ENCODE data around the gene ACBD6.
"Not testable (repeated sequence)": the region's sequence is repeated elsewhere in the genome, so short reads cannot be mapped to it uniquely, and the experiment has no call there.

Gene ACBD6

DNA sequence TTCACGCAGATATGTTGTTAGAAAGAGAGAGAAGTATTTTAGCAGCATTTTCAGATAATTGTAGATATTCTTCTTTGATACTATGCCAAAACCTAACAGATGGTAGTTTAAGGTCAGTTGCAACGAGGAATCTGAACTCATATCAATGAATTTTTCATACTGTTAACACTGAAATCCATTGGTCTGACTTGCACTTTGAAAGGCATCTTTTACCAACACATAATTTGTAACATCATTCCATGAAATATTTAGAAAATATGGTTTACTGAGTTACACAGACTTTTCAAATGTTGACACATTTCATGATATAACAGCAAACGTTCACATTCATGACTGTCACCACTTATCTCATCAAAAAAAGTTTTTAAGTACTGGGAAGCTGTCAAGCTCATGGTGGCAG, 4.6 kb downstream of the ACBD6 start:
- Histone ChIP-seq H3K9me3 (ENCODE audit: low read length) (no peaks in the 10 kb centered on the region), H2AFZ (ENCODE audit: low read depth, low read length) (no peak overlapping the region), H3K4me1 (ENCODE audit: insufficient read depth, low read length) (peaks cover 11% of the 10 kb centered on the region), H3K36me3 (ENCODE audit: insufficient read depth, low read length) (peaks cover 40% of the 10 kb centered on the region), H3K27me3 (ENCODE audit: insufficient read depth, low read length) (no peaks in the 10 kb centered on the region), H3K4me3 (ENCODE audit: low read length) (no peak overlapping the region)

DNA sequence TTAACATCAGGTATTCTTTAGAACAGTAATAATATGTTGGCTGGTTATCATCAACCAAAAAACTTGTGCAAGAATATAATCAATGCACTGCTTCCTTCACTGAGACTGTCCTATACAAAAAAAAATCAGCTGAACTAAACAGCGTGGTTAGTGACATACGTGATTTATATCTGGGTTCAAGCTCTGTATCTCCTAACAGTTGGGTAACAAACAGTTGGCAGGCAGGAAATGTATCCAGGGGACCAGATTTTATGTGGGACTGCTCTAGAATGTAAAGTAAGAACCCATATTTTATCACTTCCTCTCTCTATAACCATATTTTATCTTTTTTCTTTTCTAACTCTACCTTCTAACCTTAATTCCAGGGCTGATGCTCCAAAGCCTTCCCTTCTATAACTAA, 8.0 kb downstream of the ACBD6 start:
- peaks cover 60% of the 10 kb centered on the region for H3K36me3 ChIP-seq (ENCODE audit: insufficient read depth, low read length)
- H3K27me3 ChIP-seq (ENCODE audit: insufficient read depth, low read length), result no peaks in the 10 kb centered on the region
- H2AFZ ChIP-seq (ENCODE audit: low read depth, low read length), result no peak overlapping the region
- no peaks in the 10 kb centered on the region for H3K9me3 ChIP-seq (ENCODE audit: low read length)
- no peaks in the 10 kb centered on the region for H3K4me1 ChIP-seq (ENCODE audit: insufficient read depth, low read length)
- no peak overlapping the region for H3K4me3 ChIP-seq (ENCODE audit: low read length)

- no peak overlapping the region for H3K4me3 ChIP-seq (ENCODE audit: low read length)
- H3K36me3 ChIP-seq (ENCODE audit: insufficient read depth, low read length), result peaks cover 60% of the 10 kb centered on the region
- H2AFZ ChIP-seq (ENCODE audit: low read depth, low read length), result no peak overlapping the region
- no peaks in the 10 kb centered on the region for H3K27me3 ChIP-seq (ENCODE audit: insufficient read depth, low read length)
- peaks cover 6% of the 10 kb centered on the region for H3K4me1 ChIP-seq (ENCODE audit: insufficient read depth, low read length)
- H3K9me3 ChIP-seq (ENCODE audit: low read length), result no peaks in the 10 kb centered on the region
Measured at GRCh38 chr1:180489976-180490375, 12.4 kb downstream of the ACBD6 start.

DNA sequence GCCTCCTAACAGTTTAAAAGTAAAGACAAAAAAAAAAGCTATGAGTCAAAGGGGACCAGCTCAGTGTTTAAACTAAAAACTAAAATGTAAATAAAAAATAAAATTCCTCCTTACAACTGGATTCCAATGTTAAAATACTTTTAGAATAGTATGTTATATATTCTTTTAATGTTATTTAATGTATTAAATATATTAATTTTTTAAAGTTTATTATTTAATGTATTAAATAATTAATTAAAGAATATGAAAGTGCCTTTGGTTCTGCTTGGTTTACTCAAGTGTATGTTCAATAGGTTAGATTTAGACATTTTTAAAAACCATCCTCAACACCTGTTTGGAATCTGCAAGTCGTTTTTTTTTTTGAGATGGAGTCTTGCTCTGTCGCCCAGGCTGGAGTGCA, 13.1 kb downstream of the ACBD6 start:
- Histone ChIP-seq H3K9me3 (ENCODE audit: low read length) (no peaks in the 10 kb centered on the region), H3K27me3 (ENCODE audit: insufficient read depth, low read length) (no peaks in the 10 kb centered on the region), H2AFZ (ENCODE audit: low read depth, low read length) (no peak overlapping the region), H3K4me1 (ENCODE audit: insufficient read depth, low read length) (peaks cover 6% of the 10 kb centered on the region), H3K36me3 (ENCODE audit: insufficient read depth, low read length) (peaks cover 58% of the 10 kb centered on the region), H3K4me3 (ENCODE audit: low read length) (no peak overlapping the region)

DNA sequence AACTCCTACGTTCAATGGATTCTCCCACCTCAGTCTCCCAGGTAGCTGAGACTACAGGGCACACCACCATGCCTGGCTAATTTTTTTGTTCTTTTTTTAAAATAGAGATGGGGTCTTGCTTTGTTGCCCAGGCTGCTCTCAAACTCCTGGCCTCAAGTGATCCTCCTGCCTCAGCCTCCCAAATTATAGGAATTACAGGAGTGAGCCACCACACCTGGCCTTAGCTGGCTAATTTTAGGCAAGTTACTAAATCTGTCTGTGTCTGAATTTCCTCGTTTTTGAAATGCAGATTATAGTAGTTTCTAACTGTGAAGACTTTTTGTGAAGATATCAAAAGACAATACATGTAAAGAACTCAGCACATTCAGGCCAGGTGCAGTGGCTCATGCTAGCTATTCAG, 13.7 kb downstream of the ACBD6 start:
- Histone ChIP-seq H3K4me1 (ENCODE audit: insufficient read depth, low read length) (peaks cover 6% of the 10 kb centered on the region), H3K36me3 (ENCODE audit: insufficient read depth, low read length) (peaks cover 57% of the 10 kb centered on the region), H3K9me3 (ENCODE audit: low read length) (no peaks in the 10 kb centered on the region)

DNA sequence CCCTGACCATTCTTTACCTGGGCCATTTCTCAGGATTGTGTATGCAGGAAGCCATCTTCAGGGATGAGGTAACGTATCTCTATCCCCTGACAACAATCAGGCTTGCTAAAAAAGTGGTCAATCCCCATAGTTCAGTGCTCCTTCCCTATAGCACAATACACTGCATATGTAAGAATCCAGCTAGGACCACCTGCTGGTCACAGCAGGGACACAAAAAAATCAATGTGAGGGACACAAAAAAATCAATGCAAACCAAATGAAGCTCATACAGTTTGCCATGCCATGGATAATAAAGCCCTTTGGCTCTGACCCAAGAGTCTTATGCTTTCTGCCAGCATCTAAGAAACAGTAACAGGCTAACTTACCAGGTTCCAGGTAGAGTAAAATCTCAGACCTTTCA, 16.3 kb downstream of the ACBD6 start:
- no peak overlapping the region for H2AFZ ChIP-seq (ENCODE audit: low read depth, low read length)
- peaks cover 41% of the 10 kb centered on the region for H3K36me3 ChIP-seq (ENCODE audit: insufficient read depth, low read length)
- H3K4me3 ChIP-seq (ENCODE audit: low read length), result no peak overlapping the region
- H3K27me3 ChIP-seq (ENCODE audit: insufficient read depth, low read length), result no peaks in the 10 kb centered on the region
- no peaks in the 10 kb centered on the region for H3K9me3 ChIP-seq (ENCODE audit: low read length)
- peaks cover 6% of the 10 kb centered on the region for H3K4me1 ChIP-seq (ENCODE audit: insufficient read depth, low read length)

More for the DNA sequence above, 13.7 kb downstream of the ACBD6 start:
- no peak overlapping the region for H3K4me3 ChIP-seq (ENCODE audit: low read length)
- no peak overlapping the region for H2AFZ ChIP-seq (ENCODE audit: low read depth, low read length)
- H3K27me3 ChIP-seq (ENCODE audit: insufficient read depth, low read length), result no peaks in the 10 kb centered on the region

DNA sequence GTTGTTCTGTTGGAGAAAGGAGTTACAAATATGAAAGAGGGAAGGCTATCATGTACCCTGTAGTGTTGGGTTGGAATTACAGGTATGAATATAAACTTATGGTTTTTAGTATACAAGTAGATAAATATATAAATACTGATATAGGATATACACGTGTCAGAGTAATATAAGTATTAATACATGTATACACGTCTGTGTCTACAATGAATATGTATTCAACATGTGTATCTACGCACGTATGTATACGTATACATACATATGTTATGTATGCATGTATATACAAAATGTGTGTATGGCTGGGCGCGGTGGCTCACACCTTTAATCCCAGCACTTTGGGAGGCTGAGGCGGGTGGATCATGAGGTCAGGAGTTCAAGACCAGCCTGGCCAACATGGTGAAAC, 17.9 kb downstream of the ACBD6 start:
- Histone ChIP-seq H3K27me3 (ENCODE audit: insufficient read depth, low read length) (no peaks in the 10 kb centered on the region), H3K4me3 (ENCODE audit: low read length) (no peak overlapping the region), H3K4me1 (ENCODE audit: insufficient read depth, low read length) (peaks cover 6% of the 10 kb centered on the region), H2AFZ (ENCODE audit: low read depth, low read length) (no peak overlapping the region), H3K36me3 (ENCODE audit: insufficient read depth, low read length) (peaks cover 44% of the 10 kb centered on the region), H3K9me3 (ENCODE audit: low read length) (no peaks in the 10 kb centered on the region)

- no peak overlapping the region for H3K4me3 ChIP-seq (ENCODE audit: low read length)
- H3K4me1 ChIP-seq (ENCODE audit: insufficient read depth, low read length), result peaks cover 6% of the 10 kb centered on the region
- no peaks in the 10 kb centered on the region for H3K9me3 ChIP-seq (ENCODE audit: low read length)
- peaks cover 42% of the 10 kb centered on the region for H3K36me3 ChIP-seq (ENCODE audit: insufficient read depth, low read length)
- H2AFZ ChIP-seq (ENCODE audit: low read depth, low read length), result no peak overlapping the region
- H3K27me3 ChIP-seq (ENCODE audit: insufficient read depth, low read length), result no peaks in the 10 kb centered on the region
Measured at GRCh38 chr1:180482425-180483275, 19.7 kb downstream of the ACBD6 start.

- Histone ChIP-seq H3K4me3 (ENCODE audit: low read length) (no peak overlapping the region), H3K4me1 (ENCODE audit: insufficient read depth, low read length) (no peaks in the 10 kb centered on the region), H3K36me3 (ENCODE audit: insufficient read depth, low read length) (peaks cover 8% of the 10 kb centered on the region), H3K9me3 (ENCODE audit: low read length) (peaks cover 3% of the 10 kb centered on the region), H3K27me3 (ENCODE audit: insufficient read depth, low read length) (no peaks in the 10 kb centered on the region), H2AFZ (ENCODE audit: low read depth, low read length) (no peak overlapping the region)
Measured at GRCh38 chr1:180470031-180470430, 32.3 kb downstream of the ACBD6 start.

GRCh38 chr1:180468311-180468710, 34.1 kb downstream of the ACBD6 start:
- peaks cover 3% of the 10 kb centered on the region for H3K9me3 ChIP-seq (ENCODE audit: low read length)
- no peak overlapping the region for H3K4me3 ChIP-seq (ENCODE audit: low read length)
- no peaks in the 10 kb centered on the region for H3K4me1 ChIP-seq (ENCODE audit: insufficient read depth, low read length)
- peaks cover 6% of the 10 kb centered on the region for H3K36me3 ChIP-seq (ENCODE audit: insufficient read depth, low read length)
- H2AFZ ChIP-seq (ENCODE audit: low read depth, low read length), result no peak overlapping the region
- H3K27me3 ChIP-seq (ENCODE audit: insufficient read depth, low read length), result no peaks in the 10 kb centered on the region

DNA sequence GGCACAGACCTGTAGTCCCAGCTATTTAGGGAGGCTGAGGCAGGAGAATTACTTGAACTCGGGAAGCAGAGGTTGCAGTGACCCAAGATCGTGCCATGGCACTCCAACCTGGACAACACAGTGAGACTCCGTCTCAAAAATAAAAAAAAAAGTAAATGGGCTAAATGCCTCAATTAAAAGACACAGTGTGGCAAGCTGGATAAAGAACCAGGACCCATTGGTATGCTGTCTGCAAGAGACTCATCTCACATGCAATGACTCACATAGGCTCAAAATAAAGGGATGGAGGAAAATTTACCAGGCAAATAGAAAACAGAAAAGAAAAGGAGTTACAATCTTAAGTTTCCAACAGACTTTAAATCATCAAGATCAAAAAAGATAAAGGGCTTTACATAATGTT, 40.3 kb downstream of the ACBD6 start:
- Histone ChIP-seq H2AFZ (ENCODE audit: low read depth, low read length) (no peak overlapping the region), H3K36me3 (ENCODE audit: insufficient read depth, low read length) (peaks cover 2% of the 10 kb centered on the region), H3K27me3 (ENCODE audit: insufficient read depth, low read length) (no peaks in the 10 kb centered on the region), H3K9me3 (ENCODE audit: low read length) (peaks cover 15% of the 10 kb centered on the region), H3K4me3 (ENCODE audit: low read length) (no peak overlapping the region), H3K4me1 (ENCODE audit: insufficient read depth, low read length) (no peaks in the 10 kb centered on the region)

- not testable (repeated sequence) for H3K36me3 ChIP-seq (ENCODE audit: insufficient read depth, low read length); H3K27me3 ChIP-seq (ENCODE audit: insufficient read depth, low read length); H2AFZ ChIP-seq (ENCODE audit: low read depth, low read length); H3K4me1 ChIP-seq (ENCODE audit: insufficient read depth, low read length); H3K4me3 ChIP-seq (ENCODE audit: low read length)
- H3K9me3 ChIP-seq (ENCODE audit: low read length), result peaks cover 17% of the 10 kb centered on the region
Measured at GRCh38 chr1:180461682-180462081, 40.7 kb downstream of the ACBD6 start.

DNA sequence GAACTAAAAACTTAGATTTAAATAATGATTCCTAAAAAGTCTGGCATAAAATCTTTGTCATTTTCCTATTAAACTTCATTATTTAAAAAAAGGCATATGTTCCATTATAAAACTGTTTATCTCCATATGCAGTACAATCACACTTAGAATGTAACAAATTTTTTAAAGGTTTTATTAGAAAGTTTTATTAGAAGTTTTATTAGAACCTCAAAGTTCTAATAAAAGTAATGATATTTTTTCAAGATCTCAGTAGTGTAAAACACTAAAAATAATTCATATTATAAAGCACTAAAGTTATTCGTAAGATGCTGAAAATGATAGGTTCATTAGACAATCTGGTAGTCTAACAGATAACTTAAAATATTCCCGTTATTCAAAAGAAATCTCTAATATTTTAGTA, 43.6 kb downstream of the ACBD6 start:
- Histone ChIP-seq H3K9me3 (ENCODE audit: low read length) (peaks cover 14% of the 10 kb centered on the region), H2AFZ (ENCODE audit: low read depth, low read length) (no peak overlapping the region)

DNA sequence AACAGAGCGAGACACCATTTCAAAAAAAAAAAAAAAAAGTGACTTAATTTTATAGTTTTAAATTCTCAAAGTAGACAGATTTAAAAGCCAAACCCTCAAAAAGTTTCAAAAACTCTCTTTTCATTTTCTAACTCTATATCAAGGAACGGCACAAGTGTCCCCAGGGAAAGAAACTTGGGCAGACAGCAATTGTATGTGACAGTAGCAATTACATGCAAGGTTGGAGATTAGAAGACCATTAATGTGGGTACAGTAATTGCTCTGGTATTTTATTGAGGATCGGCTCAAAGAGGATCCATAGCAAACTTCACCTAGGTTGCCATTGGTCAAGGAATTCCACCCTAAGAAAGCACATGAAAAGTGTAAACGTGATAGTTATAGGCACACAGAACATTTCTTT, 46.2 kb downstream of the ACBD6 start:
- H3K4me3 ChIP-seq (ENCODE audit: low read length), result no peak overlapping the region
- no peaks in the 10 kb centered on the region for H3K4me1 ChIP-seq (ENCODE audit: insufficient read depth, low read length)
- H3K9me3 ChIP-seq (ENCODE audit: low read length), result peaks cover 11% of the 10 kb centered on the region
- H2AFZ ChIP-seq (ENCODE audit: low read depth, low read length), result no peak overlapping the region
- no peaks in the 10 kb centered on the region for H3K27me3 ChIP-seq (ENCODE audit: insufficient read depth, low read length)
- peaks cover 2% of the 10 kb centered on the region for H3K36me3 ChIP-seq (ENCODE audit: insufficient read depth, low read length)

More for the DNA sequence above, 43.6 kb downstream of the ACBD6 start:
- H3K36me3 ChIP-seq (ENCODE audit: insufficient read depth, low read length), result peaks cover 2% of the 10 kb centered on the region
- no peak overlapping the region for H3K4me3 ChIP-seq (ENCODE audit: low read length)
- no peaks in the 10 kb centered on the region for H3K4me1 ChIP-seq (ENCODE audit: insufficient read depth, low read length)
- no peaks in the 10 kb centered on the region for H3K27me3 ChIP-seq (ENCODE audit: insufficient read depth, low read length)
